H1 (cell line): Measurements from ENCODE around the gene FAM209B. TPM values are rescaled to one million over a fixed set of nuclear protein-coding genes. Genes with fewer than 3 reads are reported as not detected.

Experiments
- EGR1 ChIP-seq: IDR thresholded peaks from 2 replicates; pipeline ENCODE4 v1.6.1; 2011; ENCODE audit warnings: low read depth, low read length, borderline replicate concordance
- SRF ChIP-seq: IDR thresholded peaks from 2 replicates; pipeline ENCODE4 v1.6.1; 2011; ENCODE audit warnings: mild to moderate bottlenecking, low read depth, low read length, moderate library complexity
- polyA plus RNA-seq, 7 experiments: library from polyadenylated mRNA; depleted of rRNA in 3 of 7; stranded (reverse) in 5 of 7; unstranded in 2 of 7; fragments of >200 nt in 5 of 7; fragments of 200-250 nt in 2 of 7; gene quantifications; 1 replicate in 5 of 7; 2 replicates in 1 of 7; 4 replicates in 1 of 7; pipeline versions ENCODE4 v1.2.1 to v1.2.3, GENCODE V29; 2011 to 2013; ENCODE audit warnings: missing spikeins in 2 of 7, mixed read lengths in 2 of 7
- total RNA-seq: library from RNA; stranded (reverse); fragmentation: NEBNext Ultra II Directional; extraction: Animal tissue kit (Norgen Biotek cat#: 25700); gene quantifications from 2 replicates; pipeline ENCODE4 v1.2.1, GENCODE V29; 2021

FAM209B gene
- total and polyA plus RNA-seq, 2 of the 8 experiments (the other 6 are each of a cell fraction or from before 2014, with no cell fraction given): 0.29 TPM; not detected in 1

- no peak for TF ChIP-seq SRF
- no peak for TF ChIP-seq EGR1
These were observed 14.9 kb upstream of the FAM209B start (continued) for GRCh38 chr20:56518126-56518525.
